Activated CD4-positive, alpha-beta T cell treated with anti-CD3 and anti-CD28 coated beads, Interleukin-2, Interleukin-6, amounts not matched to agents 100 ng/mL and 50 ng/mL, durations not matched to agents 16 hours and 8 hours (primary cell): ENCODE data around the gene KIAA1671.

Source experiments
- DNase-seq: peaks from one replicate; pipeline ENCODE4 v3.0.0-alpha.2; 2020

Gene KIAA1671

DNA sequence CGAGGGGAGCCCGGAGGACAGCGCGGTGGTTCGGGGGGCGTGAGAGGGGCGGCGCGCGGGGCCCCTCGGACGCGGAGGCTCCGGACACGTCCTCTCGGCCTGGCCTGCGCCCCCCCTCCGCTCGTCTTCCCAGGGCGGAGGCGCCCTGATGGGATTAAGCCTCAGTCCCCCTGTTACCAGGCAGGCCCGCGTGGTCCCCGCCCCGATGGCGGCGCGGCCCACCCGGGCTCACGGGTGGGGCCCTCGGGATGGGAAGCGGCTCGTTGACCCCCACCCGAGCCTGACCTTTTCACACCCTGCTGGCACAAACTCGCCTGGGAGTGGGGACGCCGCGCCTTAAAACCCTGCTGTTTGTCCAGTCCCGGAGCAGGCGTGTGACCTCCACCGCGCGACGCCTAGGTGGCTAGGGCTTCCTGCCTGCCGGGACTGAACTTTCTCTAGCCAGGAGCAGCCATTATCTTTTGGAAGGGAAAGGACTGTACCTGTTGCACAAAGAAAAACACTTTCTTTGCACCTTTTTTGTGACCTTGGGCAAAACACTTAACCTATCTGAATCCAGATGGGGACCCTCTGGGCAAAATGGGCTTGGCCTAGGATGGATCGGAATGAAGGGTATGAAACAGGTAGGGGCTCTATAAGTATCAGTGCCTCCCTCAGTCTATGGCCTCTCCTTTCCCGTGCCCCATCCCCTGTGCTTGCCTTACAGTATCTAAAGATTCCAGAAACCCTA is 1.0 kb downstream of the KIAA1671 start:
- no peak for DNase-seq

- no peak for DNase-seq
Observed at GRCh38 chr22:24954114-24954463, 1.6 kb downstream of the KIAA1671 start.

DNA sequence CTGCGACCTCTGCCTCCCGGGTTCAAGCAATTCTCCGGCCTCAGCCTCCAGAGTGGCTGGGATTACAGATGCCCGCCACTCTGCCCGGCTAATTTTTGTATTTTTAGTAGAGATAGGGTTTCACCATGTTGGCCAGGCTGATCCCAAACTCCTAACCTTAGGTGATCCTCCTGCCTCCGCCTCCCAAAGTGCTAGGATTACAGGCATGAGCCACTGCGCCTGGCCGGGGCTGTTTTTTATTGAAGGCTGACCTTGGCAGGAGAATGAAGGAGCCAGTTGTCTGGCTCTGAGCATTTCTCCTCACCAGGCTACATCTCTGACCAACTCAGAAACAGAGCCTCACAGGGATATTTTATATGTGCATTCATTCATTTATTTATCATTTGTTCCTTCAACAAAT is 2.3 kb downstream of the KIAA1671 start:
- no peak for DNase-seq

- DNase-seq: no peak
Observed at GRCh38 chr22:24957043-24957442, 4.5 kb downstream of the KIAA1671 start.

GRCh38 chr22:24961217-24961844 is 8.8 kb downstream of the KIAA1671 start:
- DNase-seq: no peak

DNA sequence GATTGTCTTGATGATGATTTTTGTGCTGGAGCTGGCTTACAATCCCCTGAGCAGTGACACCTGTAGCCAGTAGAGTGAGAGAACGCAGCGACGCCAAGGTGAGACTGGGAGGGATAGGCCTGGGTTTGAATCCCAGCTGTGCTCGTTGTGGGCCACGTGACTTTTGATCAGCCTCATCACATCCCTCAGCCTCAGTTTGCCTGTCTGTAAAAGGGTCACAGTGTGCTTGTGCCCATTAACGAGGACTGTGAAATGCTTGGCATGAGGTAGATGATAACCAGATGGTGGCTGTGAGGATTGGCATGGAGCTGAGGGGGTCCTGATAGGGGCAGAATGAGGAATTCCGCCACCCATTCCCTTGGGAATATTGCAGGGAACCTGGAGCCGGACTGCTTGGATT is 9.6 kb downstream of the KIAA1671 start:
- DNase-seq: no peak

GRCh38 chr22:24962835-24963234 is 10.3 kb downstream of the KIAA1671 start:
- no peak for DNase-seq

- no peak for DNase-seq
Observed at GRCh38 chr22:24964441-24964840, 11.9 kb downstream of the KIAA1671 start.

DNA sequence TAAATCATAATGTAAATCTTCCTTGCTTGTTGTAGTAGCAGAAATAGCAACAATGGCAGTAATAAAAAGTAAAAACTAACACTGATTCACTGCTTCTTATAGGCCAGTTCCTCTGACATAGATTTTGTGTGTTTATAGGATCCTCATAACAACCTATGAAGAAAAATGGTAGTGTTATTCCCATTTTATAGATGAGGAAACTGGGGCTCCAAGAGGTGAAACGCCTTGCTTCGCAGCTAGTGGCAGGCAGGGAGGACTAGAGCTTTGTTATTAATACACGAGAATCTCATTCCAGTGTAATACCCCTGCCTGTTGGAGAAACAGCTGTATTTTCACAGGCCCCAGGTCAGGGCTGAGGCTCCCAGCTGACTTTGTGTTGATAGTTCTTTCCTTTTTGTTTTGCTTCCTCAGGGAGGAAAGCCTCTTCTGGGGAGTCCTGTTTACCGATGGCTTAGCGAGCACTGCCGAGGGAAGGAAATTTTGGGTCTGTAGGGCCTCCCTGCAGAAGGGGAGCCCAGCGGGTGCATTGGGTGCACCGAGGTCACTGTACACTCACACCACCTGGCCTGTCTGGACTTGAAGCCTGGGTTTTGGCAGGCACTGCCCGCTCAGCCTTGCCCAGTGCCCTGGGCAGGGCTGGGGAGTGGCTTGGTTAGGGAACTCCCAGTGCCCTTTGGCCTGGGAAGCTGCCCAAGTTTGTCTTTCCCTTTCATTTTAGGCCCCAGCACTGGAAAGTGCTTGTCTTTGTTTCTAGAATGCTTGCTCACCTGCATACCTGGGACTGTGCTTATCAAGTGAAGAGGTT is 13.5 kb downstream of the KIAA1671 start:
- DNase-seq: no peak

DNA sequence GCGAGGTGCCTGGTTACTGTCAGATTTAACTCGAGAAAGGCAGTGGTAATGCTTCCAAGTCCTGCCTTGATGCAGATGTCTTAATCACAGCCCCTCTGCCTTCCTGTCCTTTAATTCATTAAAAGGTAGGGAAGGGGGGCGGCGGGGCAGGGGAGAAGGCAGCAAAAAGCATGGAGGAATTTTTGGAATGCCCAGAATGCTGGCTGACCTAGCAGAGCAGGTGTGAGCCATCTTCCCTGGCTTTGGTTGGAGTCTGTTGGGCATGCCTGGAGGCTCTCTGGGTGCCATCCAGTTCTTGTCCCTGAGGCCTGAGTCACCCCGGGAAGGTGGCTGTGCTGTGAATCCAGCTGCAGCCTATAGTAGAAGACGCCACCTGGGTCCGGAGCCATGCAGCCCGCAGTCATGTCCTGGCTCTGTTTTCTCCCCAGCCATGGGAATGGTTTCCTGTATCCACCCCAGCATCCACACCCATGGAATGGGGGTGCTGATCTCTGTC is 15.6 kb downstream of the KIAA1671 start:
- no peak for DNase-seq

- DNase-seq: no peak
Observed at GRCh38 chr22:24969560-24970301, 17.2 kb downstream of the KIAA1671 start.

- DNase-seq: no peak
Observed at GRCh38 chr22:24972369-24972768, 19.9 kb downstream of the KIAA1671 start.

DNA sequence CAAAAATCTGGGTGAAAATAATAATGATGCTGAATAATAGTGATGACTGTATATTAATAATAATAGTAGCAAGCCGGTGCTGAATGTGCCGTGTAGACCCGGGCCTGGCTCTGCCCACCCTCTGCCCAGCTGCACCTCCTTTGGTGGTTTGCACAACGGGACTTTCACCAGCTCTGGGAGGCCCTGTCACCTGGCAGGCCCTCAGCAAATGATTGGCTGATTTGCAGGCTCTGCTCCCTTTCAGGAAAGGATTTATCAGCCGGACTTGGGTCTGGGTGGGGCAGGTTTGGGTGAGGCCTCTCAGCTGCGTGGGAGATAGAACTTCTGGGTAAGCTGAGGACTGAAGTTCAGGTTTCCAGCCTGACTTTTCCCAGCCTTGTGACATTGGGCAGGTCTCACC is 21.4 kb downstream of the KIAA1671 start:
- DNase-seq: no peak

DNA sequence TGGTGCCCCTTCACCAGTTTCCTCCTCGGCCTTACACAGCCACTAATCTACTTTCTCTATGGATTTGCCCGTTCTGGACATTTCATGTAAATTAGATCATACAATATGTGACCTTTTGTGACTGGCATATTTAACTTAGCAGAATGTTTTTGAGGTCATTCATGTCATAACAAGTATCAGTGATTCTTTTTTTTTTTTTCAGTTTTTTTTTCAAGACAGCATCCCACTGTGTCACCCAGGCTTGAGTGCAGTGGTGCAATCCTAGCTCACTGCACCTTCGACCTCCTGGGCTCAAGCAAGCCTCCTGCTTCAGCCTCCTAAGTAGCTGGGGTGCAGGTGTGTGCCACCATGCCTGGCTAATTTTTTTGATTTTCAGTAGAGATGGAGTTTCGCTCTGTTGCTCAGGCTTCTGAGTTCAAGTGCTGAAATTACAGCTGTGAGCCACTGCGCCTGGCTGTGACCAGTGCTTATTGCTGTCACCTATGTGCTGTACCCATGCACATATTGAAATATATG is 22.7 kb downstream of the KIAA1671 start:
- DNase-seq: no peak

- DNase-seq: no peak
Observed at GRCh38 chr22:24975813-24976341, 23.4 kb downstream of the KIAA1671 start.

DNA sequence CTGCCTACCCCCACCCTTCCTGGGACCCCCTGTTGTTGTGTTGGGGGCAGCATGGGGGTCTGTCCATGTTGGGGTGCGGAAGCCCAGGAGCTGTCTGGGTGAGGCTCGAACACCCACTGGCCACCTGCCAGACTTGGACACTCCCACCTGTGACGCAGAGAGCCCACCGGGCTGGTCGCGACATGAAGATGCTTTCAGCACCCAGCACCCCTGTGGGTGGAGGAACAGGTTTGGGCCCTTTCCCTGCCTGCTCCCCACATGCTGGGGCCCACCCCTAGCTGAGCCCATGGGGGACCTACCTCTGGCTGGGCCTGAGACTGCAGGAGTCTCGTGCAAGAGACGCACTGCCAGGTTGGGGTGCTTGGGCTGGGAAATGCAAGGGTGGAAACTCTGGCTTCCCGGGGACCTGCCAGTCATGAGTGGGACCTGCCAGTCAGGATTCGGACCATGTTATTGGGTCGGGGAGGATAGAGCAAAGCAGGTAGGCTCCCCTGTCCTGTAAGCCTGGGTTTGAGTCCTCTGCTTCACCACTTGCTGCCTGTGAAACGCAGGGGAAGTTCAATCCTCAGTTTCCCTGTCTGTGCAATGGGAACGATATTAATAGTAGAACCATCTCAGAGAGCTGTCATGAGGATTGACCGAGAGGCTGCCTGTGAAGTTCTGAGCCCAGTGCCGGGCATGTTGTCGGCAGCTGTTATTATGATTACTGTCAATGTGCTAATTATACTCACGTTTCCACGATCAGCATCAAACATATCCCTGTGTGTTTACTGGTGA is 24.1 kb downstream of the KIAA1671 start:
- DNase-seq: no peak

DNA sequence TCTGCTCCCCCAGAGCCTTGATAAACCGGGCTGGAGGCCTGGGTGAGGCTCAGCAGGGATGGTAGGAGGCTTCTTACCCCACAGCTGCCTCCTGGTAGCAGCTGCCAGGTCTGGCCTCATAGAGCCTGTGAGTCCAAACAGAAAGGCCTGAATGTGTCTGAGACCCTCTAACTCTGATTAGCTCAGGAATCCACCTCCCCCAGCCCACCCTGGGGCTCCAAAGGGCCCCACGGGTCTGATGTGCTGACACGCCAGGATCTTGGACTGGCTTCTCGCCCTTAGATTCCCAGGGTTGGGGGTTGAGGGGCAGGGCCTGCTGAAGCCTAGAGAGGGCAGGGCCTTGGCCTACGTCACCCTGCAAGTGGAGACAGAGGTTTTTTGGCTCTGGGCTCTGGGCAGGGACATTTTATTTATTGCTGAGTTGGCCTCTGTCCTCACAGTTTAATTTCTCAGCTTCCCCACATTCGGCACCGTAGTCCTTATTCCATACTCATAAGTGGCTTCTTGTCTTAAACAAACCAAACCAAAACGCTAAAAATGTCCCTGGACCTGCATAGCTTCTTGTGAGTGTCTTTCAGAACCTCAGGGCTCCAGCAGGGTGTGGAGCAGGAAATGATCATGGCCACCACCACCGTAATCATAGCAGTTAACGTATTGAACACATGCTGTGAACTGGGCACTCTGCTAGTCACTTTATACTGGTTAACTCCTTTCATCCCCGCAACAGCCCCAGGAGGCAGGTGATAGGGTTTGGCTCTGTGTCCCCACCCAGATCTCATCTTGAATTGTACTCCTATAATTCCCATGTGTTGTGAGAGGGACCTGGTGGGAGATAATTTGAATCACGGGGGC is 25.1 kb downstream of the KIAA1671 start:
- DNase-seq: no peak

- no peak for DNase-seq
Observed at GRCh38 chr22:24978308-24978707, 25.8 kb downstream of the KIAA1671 start.

DNA sequence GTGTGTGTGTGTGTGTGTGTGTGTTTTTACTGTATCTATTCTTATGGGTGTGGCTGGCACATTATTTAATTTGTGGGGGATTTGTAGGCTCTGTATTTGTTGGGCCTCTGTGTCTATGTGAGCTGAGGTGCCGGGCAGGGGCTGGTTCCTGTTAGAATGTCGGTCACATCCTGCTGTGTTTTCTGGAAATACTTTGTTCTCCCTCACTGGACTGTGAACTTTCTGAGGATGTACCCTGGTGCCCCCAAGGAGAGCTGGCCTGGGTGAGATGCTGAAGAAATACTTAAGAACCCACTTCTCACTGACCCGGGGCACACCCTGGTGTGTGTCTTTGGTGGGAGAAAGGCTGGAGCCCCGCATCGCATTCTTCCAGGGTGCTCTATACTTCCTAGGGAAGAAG is 28.6 kb downstream of the KIAA1671 start:
- no peak for DNase-seq

- DNase-seq: no peak
Observed at GRCh38 chr22:24981656-24982055, 29.1 kb downstream of the KIAA1671 start.
